DND-41 (cell line): ENCODE measurements around the gene IGSF22.

ENCODE experiments used
- CTCF ChIP-seq: IDR thresholded peaks from 2 replicates; pipeline ENCODE4 v1.5.1; 2012; ENCODE audit warnings: borderline replicate concordance, low read length, moderate library complexity, mild to moderate bottlenecking; ENCODE audit not compliant: poor library complexity, severe bottlenecking; ENCODE audit errors: extremely low read depth
- EZH2 ChIP-seq: IDR thresholded peaks from 3 replicates; pipeline ENCODE4 v1.6.1; 2012; ENCODE audit warnings: borderline replicate concordance, low read depth, mild to moderate bottlenecking, moderate library complexity, low read length, inconsistent platforms; ENCODE audit not compliant: severe bottlenecking

GRCh38 chr11:18728658-18729057, 2.7 kb upstream of the IGSF22 start:
- TF ChIP-seq CTCF (no peak), EZH2 (no peak)
